Liver (tissue), 9 donors: Measurements from ENCODE around the gene ALDH16A1. TPM values are rescaled to one million over a fixed set of nuclear protein-coding genes. Genes with fewer than 3 reads are reported as not detected.

Source experiments
- DNase-seq: peaks from one replicate; pipeline ENCODE4 v3.0.0-alpha.2; 2017; ENCODE audit warnings: low spot score
- H3K27ac ChIP-seq, 2 donors: one replicate each; pipeline ENCODE4 v1.7.0; 2013; ENCODE audit warnings: inconsistent platforms in 2 of 2, low read length in 2 of 2, control low read depth in 1 of 2, low read depth in 1 of 2, mild to moderate bottlenecking in 1 of 2
- H3K27me3 ChIP-seq, 4 donors: one replicate each; pipeline versions ENCODE4 v1.6.1 to v1.7.0; 2013; ENCODE audit warnings: low read length in 3 of 4, inconsistent platforms in 1 of 4, mild to moderate bottlenecking in 1 of 4, moderate library complexity in 1 of 4; ENCODE audit not compliant: control insufficient read depth in 4 of 4, insufficient read depth in 4 of 4
- H3K36me3 ChIP-seq, 4 donors: one replicate each; pipeline versions ENCODE4 v1.6.1 to v1.7.0; 2013; ENCODE audit warnings: low read length in 3 of 4, mild to moderate bottlenecking in 3 of 4, low read depth in 1 of 4, moderate library complexity in 1 of 4; ENCODE audit not compliant: control insufficient read depth in 4 of 4, insufficient read depth in 3 of 4
- H3K4me1 ChIP-seq, 4 donors: one replicate each; pipeline versions ENCODE4 v1.6.1 to v1.7.0; 2013; ENCODE audit warnings: low read length in 3 of 4, mild to moderate bottlenecking in 3 of 4, moderate library complexity in 1 of 4; ENCODE audit not compliant: control insufficient read depth in 4 of 4, insufficient read depth in 4 of 4
- H3K4me3 ChIP-seq, 3 donors: one replicate each; pipeline versions ENCODE4 v1.6.1 to v1.7.0; 2013; ENCODE audit warnings: low read length in 3 of 3, control low read depth in 1 of 3, low read depth in 1 of 3, mild to moderate bottlenecking in 1 of 3
- H3K9ac ChIP-seq, 2 donors: one replicate each; pipeline ENCODE4 v1.7.0; 2013; ENCODE audit warnings: low read length in 2 of 2, mild to moderate bottlenecking in 2 of 2, moderate library complexity in 2 of 2, control low read depth in 1 of 2, low read depth in 1 of 2
- H3K9me3 ChIP-seq, 4 donors: one replicate each; pipeline versions ENCODE4 v1.6.1 to v1.7.0; 2013; ENCODE audit warnings: low read length in 3 of 4; ENCODE audit not compliant: control insufficient read depth in 4 of 4
- ATF3 ChIP-seq: IDR thresholded peaks from 2 replicates; pipeline ENCODE4 v1.6.1; 2016; ENCODE audit warnings: antibody characterized with exemption
- CTCF ChIP-seq: fragments of 150-350 bp; IDR thresholded peaks from 2 replicates; pipeline ENCODE4 v1.5.1; 2017; ENCODE audit warnings: improper control_type of control experiment, low read depth, low read length; ENCODE audit not compliant: missing input control
- FOXA1 ChIP-seq: IDR thresholded peaks from 2 replicates; pipeline ENCODE4 v1.6.1; 2016; ENCODE audit warnings: antibody characterized with exemption
- HNF4A ChIP-seq, 2 donors: conservative IDR thresholded peaks; 2 replicates each; pipeline ENCODE4 v1.6.1; 2016; ENCODE audit warnings: antibody characterized with exemption in 2 of 2, mild to moderate bottlenecking in 2 of 2
- HNF4G ChIP-seq: IDR thresholded peaks from 2 replicates; pipeline ENCODE4 v1.6.1; 2016; ENCODE audit warnings: antibody characterized with exemption
- JUND ChIP-seq, 2 donors: IDR thresholded peaks; 2 replicates each; pipeline ENCODE4 v1.6.1; 2016; ENCODE audit warnings: antibody characterized with exemption in 2 of 2
- NR2F2 ChIP-seq: IDR thresholded peaks from 2 replicates; pipeline ENCODE4 v1.6.1; 2016; ENCODE audit warnings: antibody characterized with exemption
- RAD21 ChIP-seq, 2 donors: IDR thresholded peaks; 2 replicates each; pipeline ENCODE4 v1.6.1; 2016; ENCODE audit warnings: antibody characterized with exemption in 2 of 2, mild to moderate bottlenecking in 2 of 2
- REST ChIP-seq: IDR thresholded peaks from 2 replicates; pipeline ENCODE4 v1.6.1; 2016; ENCODE audit warnings: antibody characterized with exemption, mild to moderate bottlenecking
- RXRA ChIP-seq, 2 donors: IDR thresholded peaks; 2 replicates each; pipeline ENCODE4 v1.6.1; 2017 to 2018; ENCODE audit warnings: antibody characterized with exemption in 2 of 2, mild to moderate bottlenecking in 1 of 2
- SP1 ChIP-seq: IDR thresholded peaks from 2 replicates; pipeline ENCODE4 v1.6.1; 2018; ENCODE audit warnings: antibody characterized with exemption, mild to moderate bottlenecking
- TAF1 ChIP-seq: conservative IDR thresholded peaks from 2 replicates; pipeline ENCODE4 v1.6.1; 2016; ENCODE audit warnings: antibody characterized with exemption, mild to moderate bottlenecking
- ZBTB33 ChIP-seq: IDR thresholded peaks from 2 replicates; pipeline ENCODE4 v1.6.1; 2016; ENCODE audit warnings: antibody characterized with exemption
- WGBS: extraction: QIAGEN DNeasy Blood & Tissue Kit; methylation state at CpG from one replicate; pipeline ENCODE4 v1.1.7; 2013; 5-methylcytosine and 5-hydroxymethylcytosine counted together
- polyA plus RNA-seq, 2 donors: library from polyadenylated mRNA; stranded (reverse) in 1 of 2; unstranded in 1 of 2; fragments of 200-250 nt in 1 of 2; fragments of >200 nt in 1 of 2; fragmentation: Nextera tagmentation in 1 of 2; extraction: Ambion mirVana in 1 of 2; gene quantifications; one replicate each; pipeline versions ENCODE4 v1.2.1 to v1.2.3, GENCODE V29; 2013 to 2015
- total RNA-seq, 2 donors: library from RNA; depleted of rRNA; stranded (reverse); fragments of >200 nt; gene quantifications; one replicate each; pipeline ENCODE4 v1.2.3, GENCODE V29; 2014
- donor health status: healthy.
- donor health status: healthy.
- donor health status: healthy.
- donor health status: healthy.
- donor health status: healthy.

Gene ALDH16A1
- total and polyA plus RNA-seq, 4 donors: 5.2 to 35.8 (median 21.5) TPM

GRCh38 chr19:49463960-49464740 lies 11.1 kb downstream of the ALDH16A1 start:
- Histone ChIP-seq H3K4me3 (no peak overlapping the region), H3K9me3 (no peaks in the 10 kb centered on the region), H3K36me3 (peaks cover under 1 to 17% (median 4%) of the 10 kb centered on the region in 4 donors), H3K4me1 (no peaks in the 10 kb centered on the region), H3K27ac (no peak overlapping the region), H3K27me3 (no peaks in the 10 kb centered on the region), H3K9ac (no peak overlapping the region)
- TF ChIP-seq HNF4G (no peak), TAF1 (no peak)
- no peak for DNase-seq
- 96% methylated on average over 39 of the region's 39 CpGs for WGBS

GRCh38 chr19:49465371-49465770 lies 12.3 kb downstream of the ALDH16A1 start:
- no peaks in the 10 kb centered on the region for H3K9me3 ChIP-seq
- no peaks in the 10 kb centered on the region for H3K4me1 ChIP-seq
- H3K4me3 ChIP-seq: no peak overlapping the region
- H3K27ac ChIP-seq: no peak overlapping the region
- 98% methylated on average over 3 of the region's 3 CpGs for WGBS
- no peak for TF ChIP-seq REST
- no peak for TF ChIP-seq FOXA1
- TF ChIP-seq HNF4A (conservative IDR thresholded peaks at IDR 0.05): no peak
- TF ChIP-seq RXRA (IDR thresholded peaks at IDR 0.05): no peak
- no peak for TF ChIP-seq RAD21 (IDR thresholded peaks at IDR 0.05)
- no peak for TF ChIP-seq JUND (IDR thresholded peaks at IDR 0.05)
- no peak for TF ChIP-seq SP1
- TF ChIP-seq NR2F2: no peak
- TF ChIP-seq ZBTB33: no peak
- TF ChIP-seq CTCF: no peak
- no peak for TF ChIP-seq ATF3
- peaks cover 0 to 17% (median 3%) of the 10 kb centered on the region in 4 donors for H3K36me3 ChIP-seq
- no peaks in the 10 kb centered on the region for H3K27me3 ChIP-seq
- no peak overlapping the region for H3K9ac ChIP-seq
- no peak for DNase-seq
